ENCODE measurements around the gene MAPK4. TPM values are rescaled to one million over a fixed set of nuclear protein-coding genes. Genes with fewer than 3 reads are reported as not detected.

MAPK4 gene
- total RNA-seq, 6 experiments from 2014 or later, result not detected

GRCh38 chr18:50610349-50610748, 50.5 kb downstream of the MAPK4 start:
- no peaks in the 10 kb centered on the region for H3K36me3 Mint-ChIP-seq (ENCODE audit: low read depth)
- H3K9me3 Mint-ChIP-seq, result peaks cover 47% of the 10 kb centered on the region
- no peak for DNase-seq
- no peaks in the 10 kb centered on the region for H3K4me1 Mint-ChIP-seq (ENCODE audit: low read depth)
- no peak overlapping the region for H3K4me3 Mint-ChIP-seq
- peaks cover 2% of the 10 kb centered on the region; the same call in 1 of the 2 replicates for H3K27me3 Mint-ChIP-seq (ENCODE audit: insufficient read depth)
- H3K27ac Mint-ChIP-seq, result no peak overlapping the region
- no peak; the same call in 1 of the 2 replicates for TF ChIP-seq CTCF (IDR thresholded peaks at IDR 0.05)

GRCh38 chr18:50611529-50611941, 51.6 kb downstream of the MAPK4 start:
- DNase-seq, result no peak
- Mint-ChIP-seq H3K27me3 (ENCODE audit: insufficient read depth) (peaks cover 2% of the 10 kb centered on the region; the same call in 1 of the 2 replicates), H3K4me3 (no peak overlapping the region)

GRCh38 chr18:50614838-50615237, 55.0 kb downstream of the MAPK4 start:
- H3K4me1 Mint-ChIP-seq (ENCODE audit: low read depth), result no peaks in the 10 kb centered on the region
- no peak overlapping the region for H3K27ac Mint-ChIP-seq
- peaks cover 2% of the 10 kb centered on the region; the same call in 1 of the 2 replicates for H3K27me3 Mint-ChIP-seq (ENCODE audit: insufficient read depth)
- H3K36me3 Mint-ChIP-seq (ENCODE audit: low read depth), result no peaks in the 10 kb centered on the region
- peaks cover 32% of the 10 kb centered on the region for H3K9me3 Mint-ChIP-seq
- no peak overlapping the region for H3K4me3 Mint-ChIP-seq
- no peak for DNase-seq
- TF ChIP-seq CTCF (IDR thresholded peaks at IDR 0.05), result no peak

More at GRCh38 chr18:50611529-50611941, 51.6 kb downstream of the MAPK4 start:
- H3K27ac Mint-ChIP-seq, result no peak overlapping the region
- no peaks in the 10 kb centered on the region for H3K36me3 Mint-ChIP-seq (ENCODE audit: low read depth)
- TF ChIP-seq CTCF (IDR thresholded peaks at IDR 0.05), result no peak
- H3K9me3 Mint-ChIP-seq, result peaks cover 40% of the 10 kb centered on the region
- H3K4me1 Mint-ChIP-seq (ENCODE audit: low read depth), result no peaks in the 10 kb centered on the region

- DNase-seq, result no peak
- H3K27me3 Mint-ChIP-seq (ENCODE audit: insufficient read depth), result no peaks in the 10 kb centered on the region
- H3K27ac Mint-ChIP-seq, result no peak overlapping the region
- no peak overlapping the region for H3K4me3 Mint-ChIP-seq
- TF ChIP-seq CTCF (IDR thresholded peaks at IDR 0.05), result no peak
- peaks cover 18% of the 10 kb centered on the region for H3K9me3 Mint-ChIP-seq
- H3K36me3 Mint-ChIP-seq (ENCODE audit: low read depth), result no peaks in the 10 kb centered on the region
- no peaks in the 10 kb centered on the region for H3K4me1 Mint-ChIP-seq (ENCODE audit: low read depth)
These were observed 56.7 kb downstream of the MAPK4 start for GRCh38 chr18:50616484-50617048.

- no peak for DNase-seq
- Mint-ChIP-seq H3K4me3 (no peak overlapping the region), H3K4me1 (ENCODE audit: low read depth) (no peaks in the 10 kb centered on the region), H3K9me3 (peaks cover 12% of the 10 kb centered on the region), H3K27ac (no peak overlapping the region), H3K27me3 (ENCODE audit: insufficient read depth) (peaks cover 3% of the 10 kb centered on the region), H3K36me3 (ENCODE audit: low read depth) (no peaks in the 10 kb centered on the region)
- no peak for TF ChIP-seq CTCF (IDR thresholded peaks at IDR 0.05)
These were observed 60.0 kb downstream of the MAPK4 start for GRCh38 chr18:50619861-50620275.

All from HFFc6 (cell line).